ENCODE results near the gene GNGT2. TPM values are rescaled to one million over a fixed set of nuclear protein-coding genes. Genes with fewer than 3 reads are reported as not detected.

GNGT2 gene
- total and polyA plus RNA-seq, 4 donors: 1.8 to 12.3 (median 7.3) TPM

GRCh38 chr17:49249890-49250522, 39.6 kb upstream of the GNGT2 start:
- WGBS, 2 donors: 90 to 94% methylated on average over 12 of the region's 12 CpGs
- Histone ChIP-seq H3K27ac (ENCODE audit: low read depth in 1 of 2, low read length in 1 of 2) (no peak overlapping the region), H3K4me1 (ENCODE audit: control insufficient read depth in 5 of 5, insufficient read depth in 5 of 5, low read length in 5 of 5) (peaks cover 0 to 8% (median 0%) of the 10 kb centered on the region in 5 donors), H3K4me3 (no peak overlapping the region), H3K36me3 (ENCODE audit: control insufficient read depth in 4 of 4, insufficient read depth in 4 of 4, low read length in 4 of 4) (no peaks in the 10 kb centered on the region), H3K27me3 (ENCODE audit: control insufficient read depth in 3 of 3, insufficient read depth in 3 of 3, low read length in 2 of 3) (no peaks in the 10 kb centered on the region), H3K9me3 (ENCODE audit: control insufficient read depth in 4 of 4, insufficient read depth in 3 of 4, low read length in 3 of 4) (no peaks in the 10 kb centered on the region), H3K9ac (ENCODE audit: insufficient read depth in 1 of 2, low read length in 2 of 2) (no peak overlapping the region)
- no peak for TF ChIP-seq CTCF (IDR thresholded peaks at IDR 0.05; ENCODE audit: control extremely low read depth, extremely low read depth)
- DNase-seq: no peak
- ATAC-seq (ENCODE audit: insufficient read depth, low FRiP score): no peak

- H3K4me3 ChIP-seq: no peak overlapping the region
- no peaks in the 10 kb centered on the region for H3K27me3 ChIP-seq (ENCODE audit: control insufficient read depth in 3 of 3, insufficient read depth in 3 of 3, low read length in 2 of 3)
- no peak overlapping the region for H3K27ac ChIP-seq (ENCODE audit: low read depth in 1 of 2, low read length in 1 of 2)
- no peaks in the 10 kb centered on the region for H3K36me3 ChIP-seq (ENCODE audit: control insufficient read depth in 4 of 4, insufficient read depth in 4 of 4, low read length in 4 of 4)
- H3K4me1 ChIP-seq (ENCODE audit: control insufficient read depth in 5 of 5, insufficient read depth in 5 of 5, low read length in 5 of 5): peaks cover 0 to 8% (median 0%) of the 10 kb centered on the region in 5 donors
- DNase-seq: peak; percentile 47 to 71 (median 60)
- no peaks in the 10 kb centered on the region for H3K9me3 ChIP-seq (ENCODE audit: control insufficient read depth in 4 of 4, insufficient read depth in 3 of 4, low read length in 3 of 4)
- 25 to 61% methylated on average over 10 of the region's 10 CpGs for WGBS, 2 donors
- no peak overlapping the region for H3K9ac ChIP-seq (ENCODE audit: insufficient read depth in 1 of 2, low read length in 2 of 2)
- no peak for ATAC-seq (ENCODE audit: insufficient read depth, low FRiP score)
- no peak for TF ChIP-seq CTCF (IDR thresholded peaks at IDR 0.05; ENCODE audit: control extremely low read depth, extremely low read depth)
Observed at GRCh38 chr17:49249292-49249794, 39.0 kb upstream of the GNGT2 start.

- H3K9ac ChIP-seq (ENCODE audit: insufficient read depth in 1 of 2, low read length in 2 of 2): no peak overlapping the region
- no peak overlapping the region for H3K4me3 ChIP-seq
- TF ChIP-seq CTCF (IDR thresholded peaks at IDR 0.05; ENCODE audit: control extremely low read depth, extremely low read depth): no peak
- H3K36me3 ChIP-seq (ENCODE audit: control insufficient read depth in 4 of 4, insufficient read depth in 4 of 4, low read length in 4 of 4): no peaks in the 10 kb centered on the region
- ATAC-seq (ENCODE audit: insufficient read depth, low FRiP score): no peak
- DNase-seq: no peak
- no peaks in the 10 kb centered on the region for H3K27me3 ChIP-seq (ENCODE audit: control insufficient read depth in 3 of 3, insufficient read depth in 3 of 3, low read length in 2 of 3)
- H3K27ac ChIP-seq (ENCODE audit: low read depth in 1 of 2, low read length in 1 of 2): no peak overlapping the region
- WGBS, 2 donors: 92 to 95% methylated on average over 7 of the region's 7 CpGs
- no peaks in the 10 kb centered on the region for H3K9me3 ChIP-seq (ENCODE audit: control insufficient read depth in 4 of 4, insufficient read depth in 3 of 4, low read length in 3 of 4)
- H3K4me1 ChIP-seq (ENCODE audit: control insufficient read depth in 5 of 5, insufficient read depth in 5 of 5, low read length in 5 of 5): peaks cover 0 to 8% (median 0%) of the 10 kb centered on the region in 5 donors
Observed at GRCh38 chr17:49247944-49248343, 37.6 kb upstream of the GNGT2 start.
